Choroid plexus epithelial cell (primary cell): ENCODE data around the gene NRAP.

Experiments used
- DNase-seq: peaks from one replicate; pipeline ENCODE4 v3.0.0-alpha.2; 2010; ENCODE audit warnings: low read depth
- H3K4me3 ChIP-seq: 2 replicates; pipeline ENCODE4 v1.5.1; 2011; ENCODE audit warnings: low read depth, mild to moderate bottlenecking, control low read depth, low read length, moderate library complexity
- CTCF ChIP-seq: conservative IDR thresholded peaks from 2 replicates; pipeline ENCODE4 v1.5.1; 2011; ENCODE audit warnings: low read depth, mild to moderate bottlenecking, control low read depth, inconsistent platforms, low read length, moderate library complexity

Gene NRAP

GRCh38 chr10:113539789-113540188, 124.1 kb downstream of the NRAP start:
- peak; percentile 63 for DNase-seq
- TF ChIP-seq CTCF, result no peak
- no peak overlapping the region for H3K4me3 ChIP-seq
